B cell (primary cell): ENCODE data around the gene PASD1. TPM values are rescaled to one million over a fixed set of nuclear protein-coding genes. Genes with fewer than 3 reads are reported as not detected.

Experiments
- ATAC-seq: fragments of 200-7000 bp; cut with Tn5 transposase; one replicate; pipeline ENCODE4 v1.10.0; 2021; ENCODE audit warnings: low read depth, mild to moderate bottlenecking, moderate number of reproducible peaks, moderate library complexity
- CTCF ChIA-PET: fragments of 350-600 bp; sonication (Branson Sonifier 250); formaldehyde crosslinking; loops from one replicate; lab custom pipeline; 2021; ENCODE audit warnings: antibody characterized with exemption, inconsistent platforms; lab: Charles Lee
- POLR2A ChIA-PET: fragments of 350-600 bp; sonication (Branson Sonifier 250); formaldehyde crosslinking; loops from one replicate; lab custom pipeline; 2021; ENCODE audit warnings: antibody characterized with exemption; lab: Charles Lee
- DNase-seq: peaks from one replicate; pipeline ENCODE4 v3.0.0; 2013
- H2AFZ ChIP-seq: 2 replicates; pipeline ENCODE4 v1.6.1; 2012; ENCODE audit warnings: mild to moderate bottlenecking, low read depth, low read length; ENCODE audit not compliant: insufficient read depth, poor library complexity, severe bottlenecking
- H3K27ac ChIP-seq, 2 donors: 1 replicate in 1 of 2; 2 replicates in 1 of 2; pipeline ENCODE4 v1.5.1; 2012 to 2013; ENCODE audit warnings: low read length in 2 of 2, mild to moderate bottlenecking in 2 of 2, moderate library complexity in 1 of 2
- H3K27me3 ChIP-seq, 4 experiments: fragments of 200-600 bp in 1 of 4; sonication (generic) in 1 of 4; replicated peaks in 1 of 4; 1 replicate in 2 of 4; 2 replicates in 2 of 4; pipeline versions ENCODE4 v1.6.1 to v1.7.0; 2013 to 2016; ENCODE audit warnings: low read length in 3 of 4, mild to moderate bottlenecking in 2 of 4, mixed read lengths in 1 of 4, moderate library complexity in 1 of 4; ENCODE audit not compliant: insufficient read depth in 4 of 4, control insufficient read depth in 3 of 4; ENCODE audit errors: control extremely low read depth in 1 of 4
- H3K36me3 ChIP-seq, 2 experiments: replicated peaks in 1 of 2; 1 replicate in 1 of 2; 2 replicates in 1 of 2; pipeline versions ENCODE4 v1.6.1 to v1.7.1; 2013; ENCODE audit warnings: low read length in 1 of 2; ENCODE audit not compliant: insufficient read depth in 2 of 2, control insufficient read depth in 1 of 2; ENCODE audit errors: control extremely low read depth in 1 of 2, extremely low read depth in 1 of 2
- H3K4me1 ChIP-seq, 2 donors: fragments of 200-600 bp in 1 of 2; sonication (generic) in 1 of 2; 1 replicate in 1 of 2; 2 replicates in 1 of 2; pipeline versions ENCODE4 v1.5.1 to v1.6.1; 2013 to 2017; ENCODE audit warnings: low read length in 2 of 2; ENCODE audit not compliant: control insufficient read depth in 2 of 2, insufficient read depth in 2 of 2
- H3K4me2 ChIP-seq: replicated peaks from 2 replicates; pipeline ENCODE3; 2012; ENCODE audit warnings: mild to moderate bottlenecking, low read depth, low read length; ENCODE audit not compliant: poor library complexity, severe bottlenecking
- H3K4me3 ChIP-seq, 5 experiments: fragments of 200-600 bp in 1 of 5; sonication (generic) in 1 of 5; 1 replicate in 3 of 5; 2 replicates in 2 of 5; pipeline versions ENCODE4 v1.5.1 to v1.7.0; 2011 to 2016; ENCODE audit warnings: low read length in 4 of 5, mild to moderate bottlenecking in 4 of 5, low read depth in 2 of 5, control low read depth in 1 of 5, moderate library complexity in 1 of 5; ENCODE audit not compliant: insufficient read depth in 1 of 5; ENCODE audit errors: control extremely low read depth in 1 of 5, extremely low read depth in 1 of 5
- H3K79me2 ChIP-seq: fragments of 200-600 bp; sonication (generic); one replicate; pipeline ENCODE4 v1.6.0; 2016; ENCODE audit warnings: low read length; ENCODE audit not compliant: control insufficient read depth, insufficient read depth
- H3K9ac ChIP-seq: fragments of 200-600 bp; sonication (generic); 2 replicates; pipeline ENCODE4 v1.6.1; 2017; ENCODE audit warnings: mild to moderate bottlenecking, low read length, moderate library complexity
- H3K9me3 ChIP-seq, 3 donors: one replicate each; pipeline versions ENCODE4 v1.6.1 to v1.7.1; 2013; ENCODE audit warnings: low read length in 2 of 3; ENCODE audit not compliant: control insufficient read depth in 2 of 3, insufficient read depth in 1 of 3; ENCODE audit errors: control extremely low read depth in 1 of 3
- H4K20me1 ChIP-seq: 2 replicates; pipeline ENCODE4 v1.6.0; 2012; ENCODE audit warnings: mild to moderate bottlenecking, low read length; ENCODE audit not compliant: insufficient read depth, control insufficient read depth, poor library complexity, severe bottlenecking
- H3K27ac Mint-ChIP-seq: one replicate; pipeline ENCODE4 v1.8.0; 2021; ENCODE audit warnings: mixed read lengths
- H3K27me3 Mint-ChIP-seq: one replicate; pipeline ENCODE4 v1.8.0; 2021; ENCODE audit warnings: mixed read lengths
- H3K4me1 Mint-ChIP-seq: one replicate; pipeline ENCODE4 v1.8.0; 2021; ENCODE audit warnings: mixed read lengths
- H3K4me3 Mint-ChIP-seq: one replicate; pipeline ENCODE4 v1.8.0; 2021; ENCODE audit warnings: mixed read lengths
- H3K9me3 Mint-ChIP-seq: one replicate; pipeline ENCODE4 v1.8.0; 2022; ENCODE audit warnings: mixed read lengths; ENCODE audit not compliant: insufficient read depth
- EZH2 ChIP-seq: IDR thresholded peaks from 2 replicates; pipeline ENCODE4 v1.6.1; 2012; ENCODE audit warnings: borderline replicate concordance, low read depth, mild to moderate bottlenecking, moderate library complexity, low read length; ENCODE audit not compliant: insufficient read depth, poor library complexity, severe bottlenecking
- WGBS: methylation state at CpG from one replicate; pipeline ENCODE4 v1.1.5; 2013; ENCODE audit warnings: missing lambda C conversion rate; ENCODE audit not compliant: insufficient coverage; 5-methylcytosine and 5-hydroxymethylcytosine counted together
- intact Hi-C: fragments of 100-400 bp; cut with micrococcal nuclease; formaldehyde crosslinking; loops from one replicate; pipeline ENCODE4 v1.10.0; 2022
- polyA plus RNA-seq: library from polyadenylated mRNA; depleted of rRNA; stranded (reverse); fragments of >200 nt; gene quantifications from 2 replicates; pipeline ENCODE4 v1.2.3, GENCODE V29; 2012
- total RNA-seq, 2 donors: library from RNA; stranded (reverse); fragments of 120-200 nt in 1 of 2; gene quantifications; 1 replicate in 1 of 2; 2 replicates in 1 of 2; pipeline versions ENCODE4 v1.2.3 to v1.2.4, GENCODE V29; 2013 to 2022
- TF ChIP-seq, protein P1 (sequence below): fragments of 200-600 bp; IDR thresholded peaks from one replicate; pipeline ENCODE4 v1.8.0; 2022; ENCODE audit warnings: antibody characterized with exemption, mild to moderate bottlenecking

The PASD1 gene
- total and polyA plus RNA-seq, 2 donors (not counting 1 experiment from before 2014, with no cell fraction given): not detected

DNA sequence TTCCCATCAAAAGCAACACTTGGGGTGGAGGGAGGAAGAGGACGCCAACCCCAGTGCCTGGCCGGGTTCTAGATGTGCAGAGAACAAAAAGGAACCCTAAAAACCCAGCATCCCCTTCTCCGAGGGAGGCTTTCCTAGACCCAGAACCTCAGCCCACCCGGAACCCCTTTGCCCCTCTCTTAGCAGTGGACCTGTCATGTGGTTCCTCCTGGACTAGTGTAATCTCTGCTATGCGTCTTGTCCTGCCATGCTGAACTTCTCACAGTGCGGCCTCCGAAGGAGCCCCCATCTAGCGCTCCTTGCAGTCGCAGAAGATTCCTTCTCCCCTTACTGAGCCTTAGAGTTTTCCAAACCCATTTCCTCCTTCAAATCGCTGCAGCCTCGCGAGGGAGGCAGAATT lies 130.6 kb downstream of the PASD1 start:
- Histone ChIP-seq H3K27ac (no peak overlapping the region), H3K9ac (no peak overlapping the region), H3K36me3 (no peaks in the 10 kb centered on the region), H3K79me2 (no peaks in the 10 kb centered on the region), H2AFZ (no peak overlapping the region), H4K20me1 (no peaks in the 10 kb centered on the region), H3K4me3 (no peak overlapping the region), H3K4me2 (no peak overlapping the region), H3K9me3 (no peaks in the 10 kb centered on the region), H3K27me3 (no peaks in the 10 kb centered on the region), H3K4me1 (no peaks in the 10 kb centered on the region)
- no peak for TF ChIP-seq EZH2
- TF ChIP-seq, protein P1, sequence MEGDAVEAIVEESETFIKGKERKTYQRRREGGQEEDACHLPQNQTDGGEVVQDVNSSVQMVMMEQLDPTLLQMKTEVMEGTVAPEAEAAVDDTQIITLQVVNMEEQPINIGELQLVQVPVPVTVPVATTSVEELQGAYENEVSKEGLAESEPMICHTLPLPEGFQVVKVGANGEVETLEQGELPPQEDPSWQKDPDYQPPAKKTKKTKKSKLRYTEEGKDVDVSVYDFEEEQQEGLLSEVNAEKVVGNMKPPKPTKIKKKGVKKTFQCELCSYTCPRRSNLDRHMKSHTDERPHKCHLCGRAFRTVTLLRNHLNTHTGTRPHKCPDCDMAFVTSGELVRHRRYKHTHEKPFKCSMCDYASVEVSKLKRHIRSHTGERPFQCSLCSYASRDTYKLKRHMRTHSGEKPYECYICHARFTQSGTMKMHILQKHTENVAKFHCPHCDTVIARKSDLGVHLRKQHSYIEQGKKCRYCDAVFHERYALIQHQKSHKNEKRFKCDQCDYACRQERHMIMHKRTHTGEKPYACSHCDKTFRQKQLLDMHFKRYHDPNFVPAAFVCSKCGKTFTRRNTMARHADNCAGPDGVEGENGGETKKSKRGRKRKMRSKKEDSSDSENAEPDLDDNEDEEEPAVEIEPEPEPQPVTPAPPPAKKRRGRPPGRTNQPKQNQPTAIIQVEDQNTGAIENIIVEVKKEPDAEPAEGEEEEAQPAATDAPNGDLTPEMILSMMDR: no peak
- DNase-seq (no peak), ATAC-seq (no peak)
- ChIA-PET CTCF (no interaction called here), POLR2A (no interaction called here)
- Mint-ChIP-seq H3K27ac (no peak overlapping the region), H3K9me3 (no peaks in the 10 kb centered on the region), H3K4me3 (no peak overlapping the region), H3K4me1 (no peaks in the 10 kb centered on the region), H3K27me3 (peaks cover 16% of the 10 kb centered on the region)
- intact Hi-C loops: no loop called here
- no CpG with 5 or more reads among the region's 12 CpGs for WGBS

DNA sequence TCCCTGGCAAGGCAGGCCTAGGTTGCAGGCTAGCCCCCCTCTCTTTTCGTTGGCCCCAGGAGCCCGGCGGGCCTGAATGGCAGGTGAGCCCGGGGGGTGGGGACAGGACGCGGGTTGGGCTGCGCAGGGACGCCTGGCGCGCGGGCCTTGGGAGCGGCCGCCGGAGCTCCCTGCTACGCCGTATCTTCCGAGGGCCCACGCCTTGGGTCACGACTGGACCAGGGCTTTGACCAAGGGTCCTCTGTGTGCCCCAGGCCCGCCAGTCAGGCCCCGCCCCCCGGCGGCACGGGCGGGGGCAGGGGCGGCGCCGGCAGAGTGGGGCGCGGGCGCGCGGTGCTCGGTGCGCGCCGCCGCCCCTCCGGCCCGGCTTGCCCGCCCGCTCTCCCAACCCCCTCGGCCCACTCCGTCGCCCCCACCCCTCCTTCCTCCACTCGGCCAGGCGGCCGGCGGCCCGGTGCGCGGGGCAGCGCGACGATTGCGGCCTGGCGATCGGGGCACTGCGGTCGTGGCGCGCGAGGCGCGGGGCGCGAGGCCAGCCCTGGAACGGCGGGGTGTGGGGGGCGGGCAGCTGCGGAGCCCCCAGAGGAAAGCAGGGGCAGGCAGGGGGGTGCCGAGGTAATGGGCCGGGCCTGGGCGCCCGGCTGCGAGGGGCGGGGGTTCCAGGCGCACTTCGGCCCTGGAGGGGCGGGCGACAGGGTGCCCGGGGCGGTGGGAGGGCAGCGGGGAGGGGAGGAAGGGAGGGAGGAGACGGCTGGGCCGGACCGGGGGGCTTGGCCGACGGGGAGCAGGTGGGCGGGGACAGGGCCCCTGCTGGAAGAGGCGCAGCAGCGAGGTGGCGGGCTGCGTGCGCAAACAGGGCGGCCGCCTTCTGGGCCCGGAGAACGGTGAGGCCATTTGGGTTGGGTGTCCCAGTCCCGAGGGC lies 131.4 kb downstream of the PASD1 start, which contains the start of gene PRRG3:
Gene PRRG3 (plus strand): TSS at position 798 of the 922 bp plus-strand sequence. CDS start 3,357 bp downstream, outside the sequence.
- POLR2A ChIA-PET: no interaction called here
- H3K4me1 ChIP-seq: no peaks in the 10 kb centered on the region
- H3K9ac ChIP-seq: no peak within 1 kb of the TSS
- H3K27ac ChIP-seq: no peak within 1 kb of the TSS
- Mint-ChIP-seq H3K27ac (no peak within 1 kb of the TSS), H3K9me3 (no peaks in the 10 kb centered on the region), H3K4me3 (no peak within 1 kb of the TSS), H3K27me3 (peaks cover 16% of the 10 kb centered on the region), H3K4me1 (no peaks in the 10 kb centered on the region)
- no peak within 1 kb of the TSS for H2AFZ ChIP-seq
- ATAC-seq (no peak), DNase-seq (no peak)
- H4K20me1 ChIP-seq: no peaks in the 10 kb centered on the region
- H3K79me2 ChIP-seq: no peaks in the 10 kb centered on the region
- no peak within 1 kb of the TSS for H3K4me2 ChIP-seq
- H3K4me3 ChIP-seq: no peak within 1 kb of the TSS
- H3K9me3 ChIP-seq: no peaks in the 10 kb centered on the region
- TF ChIP-seq, protein P1: no peak
- 22% methylated on average over 78 of the region's 100 CpGs for WGBS
- intact Hi-C loops: no loop called here
- H3K36me3 ChIP-seq: no peaks in the 10 kb centered on the region
- CTCF ChIA-PET: no interaction called here
- no peaks in the 10 kb centered on the region for H3K27me3 ChIP-seq
